Measurements from ENCODE around the gene PAX8.

Gene PAX8

GRCh38 chr2:113253453-113253852, 25.3 kb downstream of the PAX8 start:
- Histone ChIP-seq H3K4me3 (no peak overlapping the region), H3K27ac (no peak overlapping the region)
- no peak for TF ChIP-seq CTCF (IDR thresholded peaks at IDR 0.05)
- DNase-seq (ENCODE audit: low spot score), result no peak

- no peak for TF ChIP-seq CTCF (IDR thresholded peaks at IDR 0.05)
- Histone ChIP-seq H3K27ac (no peak overlapping the region), H3K4me3 (no peak overlapping the region)
- DNase-seq (ENCODE audit: low spot score), result no peak
Measured at GRCh38 chr2:113252047-113252590, 26.6 kb downstream of the PAX8 start.

- no peak overlapping the region for H3K27ac ChIP-seq
- TF ChIP-seq CTCF (IDR thresholded peaks at IDR 0.05), result no peak
- no peak overlapping the region for H3K4me3 ChIP-seq
- no peak for DNase-seq (ENCODE audit: low spot score)
Measured at GRCh38 chr2:113251118-113251517, 27.6 kb downstream of the PAX8 start.

GRCh38 chr2:113248997-113249770, 29.5 kb downstream of the PAX8 start:
- H3K4me3 ChIP-seq, result no peak overlapping the region
- TF ChIP-seq CTCF (IDR thresholded peaks at IDR 0.05), result peak; percentile 82
- H3K27ac ChIP-seq, result no peak overlapping the region
- peak; percentile 86 for DNase-seq (ENCODE audit: low spot score)

GRCh38 chr2:113246606-113247005, 32.1 kb downstream of the PAX8 start:
- no peak overlapping the region for H3K4me3 ChIP-seq
- TF ChIP-seq CTCF (IDR thresholded peaks at IDR 0.05), result no peak
- H3K27ac ChIP-seq, result no peak overlapping the region
- DNase-seq (ENCODE audit: low spot score), result no peak

- no peak for DNase-seq (ENCODE audit: low spot score)
- H3K27ac ChIP-seq, result peak overlapping the region in 1 of 2 donors; percentile 51
- no peak overlapping the region for H3K4me3 ChIP-seq
- TF ChIP-seq CTCF (IDR thresholded peaks at IDR 0.05), result no peak
Measured at GRCh38 chr2:113245276-113245711, 33.4 kb downstream of the PAX8 start.

- H3K4me3 ChIP-seq, result no peak overlapping the region
- no peak for DNase-seq (ENCODE audit: low spot score)
- peak overlapping the region in 1 of 2 donors; percentile 88 for H3K27ac ChIP-seq
- no peak for TF ChIP-seq CTCF (IDR thresholded peaks at IDR 0.05)
Measured at GRCh38 chr2:113242327-113242726, 36.4 kb downstream of the PAX8 start.

All from coronary artery (tissue), 2 donors.